SK-N-SH (cell line): ENCODE measurements around the gene KRTAP4-16. TPM values are rescaled to one million over a fixed set of nuclear protein-coding genes. Genes with fewer than 3 reads are reported as not detected.
A peak's percentile ranks its signal among the peaks of the same experiment; 100 is the strongest.
"Not testable (repeated sequence)": the region's sequence is repeated elsewhere in the genome, so short reads cannot be mapped to it uniquely, and the experiment has no call there.

ENCODE experiments used
- CTCF ChIA-PET: fragments of 300-600, 350-600 bp; formaldehyde crosslinking; extraction: SDS; loops from one replicate; lab custom pipeline; 2021; lab: Yijun Ruan, JAX
- POLR2A ChIA-PET: fragments of 350-600 bp; sonication (Branson Sonifier 250); formaldehyde crosslinking; extraction: SDS; loops from one replicate; lab custom pipeline; 2020; ENCODE audit warnings: antibody characterized with exemption, inconsistent platforms; lab: Yijun Ruan, JAX
- DNase-seq: peaks from one replicate; pipeline ENCODE4 v3.0.0; 2012
- H2AFZ ChIP-seq: fragments of 200-600 bp; sonication (generic); 2 replicates; pipeline ENCODE4 v1.8.1; 2016; ENCODE audit warnings: antibody characterized with exemption, mild to moderate bottlenecking, low read depth
- H3F3A ChIP-seq: fragments of 200-600 bp; sonication (generic); replicated peaks from 2 replicates; pipeline ENCODE3; 2016; ENCODE audit warnings: antibody characterized with exemption, mild to moderate bottlenecking; ENCODE audit not compliant: insufficient read depth
- H3K27ac ChIP-seq, 2 experiments: fragments of 200-500 bp in 1 of 2; fragments of 200-600 bp in 1 of 2; sonication (Bioruptor generic) in 1 of 2; sonication (generic), shearing (Covaris generic) in 1 of 2; 2 replicates each; pipeline versions ENCODE4 v1.5.1 to v1.6.1; 2014 to 2016; ENCODE audit warnings: low read depth in 2 of 2, inconsistent platforms in 1 of 2, low read length in 1 of 2, mild to moderate bottlenecking in 1 of 2, mixed read lengths in 1 of 2
- H3K27me3 ChIP-seq: fragments of 200-600 bp; sonication (generic), shearing (Covaris generic); 2 replicates; pipeline ENCODE4 v1.6.1; 2016; ENCODE audit warnings: mixed run types; ENCODE audit not compliant: insufficient read depth
- H3K36me3 ChIP-seq, 2 experiments: fragments of 200-500 bp in 1 of 2; fragments of 200-600 bp in 1 of 2; sonication (Bioruptor generic) in 1 of 2; sonication (generic) in 1 of 2; replicated peaks in 1 of 2; 2 replicates each; pipeline versions ENCODE3 to v1.5.1; 2014 to 2016; ENCODE audit warnings: low read length in 1 of 2, mild to moderate bottlenecking in 1 of 2; ENCODE audit not compliant: insufficient read depth in 2 of 2, control insufficient read depth in 1 of 2
- H3K4me1 ChIP-seq, 2 experiments: fragments of 200-500 bp in 1 of 2; fragments of 200-600 bp in 1 of 2; sonication (Bioruptor generic) in 1 of 2; sonication (generic), shearing (Covaris generic) in 1 of 2; 2 replicates each; pipeline versions ENCODE4 v1.5.1 to v1.6.1; 2014 to 2016; ENCODE audit warnings: low read depth in 1 of 2, low read length in 1 of 2, mixed run types in 1 of 2; ENCODE audit not compliant: insufficient read depth in 2 of 2, control insufficient read depth in 1 of 2
- H3K4me2 ChIP-seq: fragments of 200-600 bp; sonication (generic), shearing (Covaris generic); 2 replicates; pipeline ENCODE4 v1.6.1; 2017; ENCODE audit warnings: mixed run types
- H3K4me3 ChIP-seq, 2 experiments: fragments of 200-500 bp in 1 of 2; fragments of 200-600 bp in 1 of 2; sonication (Bioruptor generic) in 1 of 2; sonication (generic), shearing (Covaris generic) in 1 of 2; 2 replicates each; pipeline versions ENCODE4 v1.5.1 to v1.8.1; 2014 to 2016; ENCODE audit warnings: low read depth in 2 of 2, inconsistent platforms in 1 of 2, low read length in 1 of 2, mild to moderate bottlenecking in 1 of 2, mixed read lengths in 1 of 2, moderate library complexity in 1 of 2
- H3K79me2 ChIP-seq: fragments of 200-600 bp; sonication (generic); 2 replicates; pipeline ENCODE4 v1.8.1; 2017; ENCODE audit warnings: mild to moderate bottlenecking; ENCODE audit not compliant: insufficient read depth
- H3K9ac ChIP-seq: fragments of 200-600 bp; sonication (generic); 2 replicates; pipeline ENCODE4 v1.6.1; 2017; ENCODE audit warnings: mixed run types
- H3K9me2 ChIP-seq: fragments of 200-600 bp; sonication (generic); 2 replicates; pipeline ENCODE4 v1.6.1; 2017; ENCODE audit warnings: mixed run types
- H3K9me3 ChIP-seq: fragments of 200-600 bp; sonication (generic); 2 replicates; pipeline ENCODE4 v1.6.1; 2017; ENCODE audit warnings: mixed run types, mild to moderate bottlenecking, moderate library complexity
- H4K20me1 ChIP-seq: fragments of 200-600 bp; sonication (generic); 2 replicates; pipeline ENCODE4 v1.6.1; 2017; ENCODE audit warnings: mild to moderate bottlenecking, mixed run types; ENCODE audit not compliant: insufficient read depth
- EP300 ChIP-seq, 2 experiments: IDR thresholded peaks; 2 replicates each; pipeline versions ENCODE4 v1.4.0 to v1.6.1; 2012; ENCODE audit warnings: borderline replicate concordance in 1 of 2, low read depth in 1 of 2, low read length in 1 of 2
- FOSL2 ChIP-seq: IDR thresholded peaks from 2 replicates; pipeline ENCODE4 v1.4.0; 2012; ENCODE audit warnings: low read depth, mild to moderate bottlenecking, moderate library complexity, borderline replicate concordance
- JUND ChIP-seq: IDR thresholded peaks from 2 replicates; pipeline ENCODE4 v1.4.0; 2012
- TCF12 ChIP-seq: IDR thresholded peaks from 2 replicates; pipeline ENCODE4 v1.4.0; 2012
- YY1 ChIP-seq: IDR thresholded peaks from 2 replicates; pipeline ENCODE4 v1.4.0; 2012; ENCODE audit warnings: low read depth, mild to moderate bottlenecking
- WGBS: methylation state at CpG from one replicate; pipeline ENCODE4 v1.1.6; 2017; ENCODE audit warnings: low lambda C conversion rate; 5-methylcytosine and 5-hydroxymethylcytosine counted together
- polyA plus RNA-seq, 3 experiments: library from polyadenylated mRNA; depleted of rRNA; stranded (reverse); fragments of >200 nt; gene quantifications; 2 replicates each; pipeline ENCODE4 v1.2.3, GENCODE V29; 2012
- TF ChIP-seq, protein P1 (sequence below): IDR thresholded peaks from 2 replicates; pipeline ENCODE4; 2012
- TF ChIP-seq, protein P2 (sequence below): IDR thresholded peaks from 2 replicates; pipeline ENCODE4 v1.4.0; 2012; ENCODE audit warnings: low read depth, borderline replicate concordance

Gene KRTAP4-16
- polyA plus RNA-seq, 1 of the 3 experiments (the other 2 are of a cell fraction): not detected

DNA sequence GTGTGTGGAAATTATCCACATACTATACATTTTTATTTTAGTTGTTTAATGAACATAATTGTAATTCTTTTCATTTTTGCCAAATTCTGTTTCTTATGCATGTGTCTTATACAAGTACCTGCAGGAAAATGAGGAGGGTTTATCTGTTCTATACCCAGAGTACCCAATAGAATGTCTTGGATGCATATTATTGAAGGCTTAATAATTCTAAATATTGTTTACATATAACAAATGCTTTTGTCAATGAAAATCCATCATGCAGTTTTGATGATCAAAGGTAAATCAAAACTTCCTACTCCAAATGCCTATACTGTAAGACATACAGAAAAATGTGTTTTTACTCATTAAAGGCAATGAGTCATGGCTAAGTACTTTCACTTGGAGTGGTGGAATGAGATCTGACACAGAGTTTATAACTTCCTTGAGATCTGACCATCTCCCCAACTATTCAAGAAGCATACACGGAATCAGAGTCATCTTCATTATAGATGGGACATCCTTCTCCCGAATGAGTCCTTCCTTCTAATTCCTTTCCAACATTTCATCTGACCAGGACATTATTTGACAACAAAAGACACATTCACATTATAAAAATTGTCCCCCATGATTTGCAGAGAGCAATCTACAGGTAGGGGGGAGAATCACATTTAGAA, 2.5 kb upstream of the KRTAP4-16 start:
- H4K20me1 ChIP-seq, POLR2A ChIA-PET, H2AFZ ChIP-seq, H3K4me3 ChIP-seq, H3K4me1 ChIP-seq, DNase-seq, H3K27ac ChIP-seq, H3K9ac ChIP-seq, H3K9me3 ChIP-seq, H3F3A ChIP-seq, H3K27me3 ChIP-seq, H3K36me3 ChIP-seq, CTCF ChIA-PET, H3K79me2 ChIP-seq, H3K9me2 ChIP-seq: not testable (repeated sequence)
- TF ChIP-seq, protein P1, sequence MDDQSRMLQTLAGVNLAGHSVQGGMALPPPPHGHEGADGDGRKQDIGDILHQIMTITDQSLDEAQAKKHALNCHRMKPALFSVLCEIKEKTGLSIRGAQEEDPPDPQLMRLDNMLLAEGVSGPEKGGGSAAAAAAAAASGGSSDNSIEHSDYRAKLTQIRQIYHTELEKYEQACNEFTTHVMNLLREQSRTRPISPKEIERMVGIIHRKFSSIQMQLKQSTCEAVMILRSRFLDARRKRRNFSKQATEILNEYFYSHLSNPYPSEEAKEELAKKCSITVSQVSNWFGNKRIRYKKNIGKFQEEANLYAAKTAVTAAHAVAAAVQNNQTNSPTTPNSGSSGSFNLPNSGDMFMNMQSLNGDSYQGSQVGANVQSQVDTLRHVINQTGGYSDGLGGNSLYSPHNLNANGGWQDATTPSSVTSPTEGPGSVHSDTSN: peak; percentile 37; the same call in 1 of the 2 replicates
- TF ChIP-seq JUND: peak; percentile 39
- TF ChIP-seq FOSL2: peak; percentile 35; the same call in 1 of the 2 replicates
- 0 out of 4 replicates have a peak, but pooled peaks of 1 of the 2 experiments have one; percentile 16 for TF ChIP-seq EP300 (IDR thresholded peaks at IDR 0.05; ENCODE audit: borderline replicate concordance in 1 of 2, low read depth in 1 of 2, low read length in 1 of 2)
- 0 out of 2 replicates have a peak, but pooled peaks have one; percentile 21 for TF ChIP-seq TCF12
- 2% methylated on average over 2 of the region's 2 CpGs for whole genome bisulfite sequencing
- H3K4me2 ChIP-seq: peak overlapping the region; percentile 40; the same call in 1 of the 2 replicates

DNA sequence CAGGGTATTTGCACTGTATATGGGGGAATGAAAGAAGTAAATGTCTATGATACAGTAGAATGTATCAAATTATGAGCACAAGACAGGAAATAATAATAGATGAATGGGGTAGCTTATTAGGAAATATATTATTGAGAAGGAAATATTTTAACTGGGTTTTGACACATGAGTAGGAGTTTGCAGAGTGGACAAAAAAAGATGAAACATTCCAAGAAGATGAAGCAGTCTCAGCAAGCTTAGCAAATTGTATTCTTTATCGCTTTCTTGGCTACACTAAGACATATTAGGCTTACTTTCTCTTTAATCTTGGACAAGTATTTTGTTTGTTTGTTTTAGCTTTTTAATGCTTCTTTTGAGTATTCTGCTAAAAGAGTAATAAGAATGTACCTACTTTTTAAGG, 1.9 kb upstream of the KRTAP4-16 start:
- Histone ChIP-seq H3K27me3 (no peaks in the 10 kb centered on the region), H3K9ac (no peak overlapping the region)

DNA sequence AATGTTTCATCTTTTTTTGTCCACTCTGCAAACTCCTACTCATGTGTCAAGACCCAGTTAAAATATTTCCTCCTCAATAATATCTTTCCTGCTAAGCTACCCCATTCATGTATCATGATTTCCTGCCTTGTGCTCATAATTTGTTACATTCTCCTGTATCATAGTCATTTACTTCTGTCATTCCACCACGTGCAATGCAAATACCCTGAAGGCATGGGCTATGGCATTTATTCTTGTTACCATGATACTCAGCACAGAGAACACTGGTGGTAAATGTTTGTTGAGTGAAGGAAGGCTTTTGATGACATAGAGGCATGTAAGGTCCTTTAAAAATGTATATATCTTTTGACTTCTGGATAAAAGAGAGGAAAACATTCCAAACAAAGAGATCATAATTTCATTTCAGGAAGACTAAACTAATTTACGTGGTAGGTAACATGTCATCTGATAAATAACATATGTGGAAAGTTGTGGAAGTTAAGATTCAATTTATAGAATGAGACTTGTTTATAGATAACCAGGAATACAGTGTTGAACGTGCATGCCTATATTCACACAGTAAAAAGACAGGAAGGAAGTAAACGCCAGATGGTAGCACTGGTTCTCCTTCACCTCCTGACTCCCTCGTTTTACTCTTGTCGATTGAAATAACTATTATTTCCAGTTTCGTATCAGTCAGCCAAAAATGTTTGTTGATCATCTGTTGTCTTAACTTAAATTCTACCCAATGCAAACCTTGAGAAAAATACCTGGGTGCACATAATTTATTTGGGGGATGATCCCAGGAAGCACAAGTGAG, 2.1 kb downstream of the KRTAP4-16 start:
- H3K9me2 ChIP-seq, H3F3A ChIP-seq, H3K79me2 ChIP-seq, H3K9ac ChIP-seq, POLR2A ChIA-PET, CTCF ChIA-PET, H3K9me3 ChIP-seq, H3K4me2 ChIP-seq, H3K4me3 ChIP-seq, H3K4me1 ChIP-seq, DNase-seq, H3K27ac ChIP-seq, H3K27me3 ChIP-seq, H4K20me1 ChIP-seq, H3K36me3 ChIP-seq: not testable (repeated sequence)
- WGBS: 16% methylated on average over 7 of the region's 7 CpGs
- 0 out of 2 replicates have a peak overlapping the region, but pooled peaks have one; percentile 1 for H2AFZ ChIP-seq

More for the DNA sequence above, 1.9 kb upstream of the KRTAP4-16 start:
- peaks cover 0 to 3% of the 10 kb centered on the region in 2 experiments; a peak in 1 of 4 replicates for H3K4me1 ChIP-seq
- no peaks in the 10 kb centered on the region for H3K9me3 ChIP-seq
- no peak overlapping the region for H2AFZ ChIP-seq
- POLR2A ChIA-PET: no interaction called here
- no peaks in the 10 kb centered on the region for H3K79me2 ChIP-seq
- no peak overlapping the region for H3K4me2 ChIP-seq
- DNase-seq: no peak
- 55% methylated on average over 1 of the region's 1 CpG for WGBS
- H3K27ac ChIP-seq: no peak overlapping the region
- CTCF ChIA-PET: no interaction called here
- TF ChIP-seq, protein P2, sequence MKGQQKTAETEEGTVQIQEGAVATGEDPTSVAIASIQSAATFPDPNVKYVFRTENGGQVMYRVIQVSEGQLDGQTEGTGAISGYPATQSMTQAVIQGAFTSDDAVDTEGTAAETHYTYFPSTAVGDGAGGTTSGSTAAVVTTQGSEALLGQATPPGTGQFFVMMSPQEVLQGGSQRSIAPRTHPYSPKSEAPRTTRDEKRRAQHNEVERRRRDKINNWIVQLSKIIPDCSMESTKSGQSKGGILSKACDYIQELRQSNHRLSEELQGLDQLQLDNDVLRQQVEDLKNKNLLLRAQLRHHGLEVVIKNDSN: no peak
- TF ChIP-seq YY1 (no peak), FOSL2 (no peak)
- H3F3A ChIP-seq: peaks cover 5% of the 10 kb centered on the region
- H4K20me1 ChIP-seq: no peaks in the 10 kb centered on the region
- H3K9me2 ChIP-seq: no peaks in the 10 kb centered on the region
- H3K4me3 ChIP-seq: no peak overlapping the region
- H3K36me3 ChIP-seq: no peaks in the 10 kb centered on the region
